ENCODE measurements around the gene LRRC17.

DNA sequence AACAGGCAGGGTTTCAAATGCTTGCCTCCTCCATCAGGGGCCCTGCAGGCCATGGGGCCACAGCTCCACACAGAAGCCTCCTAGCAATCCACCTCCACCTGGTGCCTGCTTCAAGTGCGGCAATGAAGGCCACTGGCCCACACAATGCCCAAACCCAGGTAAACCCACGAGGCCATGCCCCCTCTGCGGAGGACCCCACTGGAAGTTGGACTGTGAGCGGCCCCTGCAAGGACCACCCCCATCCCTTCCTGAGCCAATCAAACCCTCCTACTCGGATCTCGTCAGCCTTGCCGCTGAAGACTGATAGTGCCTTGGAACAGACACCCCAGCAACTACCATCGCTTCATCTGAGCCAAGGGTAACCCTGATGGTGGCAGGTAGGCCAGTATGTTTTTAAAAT lies 63.1 kb downstream of the LRRC17 start:
- TF ChIP-seq, protein P1, sequence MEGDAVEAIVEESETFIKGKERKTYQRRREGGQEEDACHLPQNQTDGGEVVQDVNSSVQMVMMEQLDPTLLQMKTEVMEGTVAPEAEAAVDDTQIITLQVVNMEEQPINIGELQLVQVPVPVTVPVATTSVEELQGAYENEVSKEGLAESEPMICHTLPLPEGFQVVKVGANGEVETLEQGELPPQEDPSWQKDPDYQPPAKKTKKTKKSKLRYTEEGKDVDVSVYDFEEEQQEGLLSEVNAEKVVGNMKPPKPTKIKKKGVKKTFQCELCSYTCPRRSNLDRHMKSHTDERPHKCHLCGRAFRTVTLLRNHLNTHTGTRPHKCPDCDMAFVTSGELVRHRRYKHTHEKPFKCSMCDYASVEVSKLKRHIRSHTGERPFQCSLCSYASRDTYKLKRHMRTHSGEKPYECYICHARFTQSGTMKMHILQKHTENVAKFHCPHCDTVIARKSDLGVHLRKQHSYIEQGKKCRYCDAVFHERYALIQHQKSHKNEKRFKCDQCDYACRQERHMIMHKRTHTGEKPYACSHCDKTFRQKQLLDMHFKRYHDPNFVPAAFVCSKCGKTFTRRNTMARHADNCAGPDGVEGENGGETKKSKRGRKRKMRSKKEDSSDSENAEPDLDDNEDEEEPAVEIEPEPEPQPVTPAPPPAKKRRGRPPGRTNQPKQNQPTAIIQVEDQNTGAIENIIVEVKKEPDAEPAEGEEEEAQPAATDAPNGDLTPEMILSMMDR (conservative IDR thresholded peaks at IDR 0.05; ENCODE audit: low read length), result no peak
- TF ChIP-seq EZH2phosphoT487 (IDR thresholded peaks at IDR 0.05; ENCODE audit: borderline replicate concordance, low read depth, low read length), result no peak

Data from OCI-LY7 (cell line).